Stimulated activated naive CD8-positive, alpha-beta T cell treated with anti-CD3 and anti-CD28 coated beads, Interleukin-15, Interleukin-2, amounts not matched to agents 100 ng/mL and 50 ng/mL, for 24 hours (primary cell): ENCODE measurements around the gene SLC5A8.
"Not testable (repeated sequence)": the region's sequence is repeated elsewhere in the genome, so short reads cannot be mapped to it uniquely, and the experiment has no call there.

ENCODE experiments used
- H3K27ac Mint-ChIP-seq: one replicate; pipeline ENCODE4 v1.8.0; 2021; ENCODE audit warnings: mild to moderate bottlenecking, mixed read lengths
- H3K27me3 Mint-ChIP-seq: one replicate; pipeline ENCODE4 v1.8.0; 2021; ENCODE audit warnings: mixed read lengths
- H3K36me3 Mint-ChIP-seq: one replicate; pipeline ENCODE4 v1.8.0; 2021; ENCODE audit warnings: low read depth, mixed read lengths
- H3K4me1 Mint-ChIP-seq: one replicate; pipeline ENCODE4 v1.8.0; 2021; ENCODE audit warnings: low read depth, mixed read lengths
- H3K4me3 Mint-ChIP-seq: one replicate; pipeline ENCODE4 v1.8.0; 2021; ENCODE audit warnings: mild to moderate bottlenecking, mixed read lengths
- H3K9me3 Mint-ChIP-seq: one replicate; pipeline ENCODE4 v1.8.0; 2021; ENCODE audit warnings: mixed read lengths

Gene SLC5A8

DNA sequence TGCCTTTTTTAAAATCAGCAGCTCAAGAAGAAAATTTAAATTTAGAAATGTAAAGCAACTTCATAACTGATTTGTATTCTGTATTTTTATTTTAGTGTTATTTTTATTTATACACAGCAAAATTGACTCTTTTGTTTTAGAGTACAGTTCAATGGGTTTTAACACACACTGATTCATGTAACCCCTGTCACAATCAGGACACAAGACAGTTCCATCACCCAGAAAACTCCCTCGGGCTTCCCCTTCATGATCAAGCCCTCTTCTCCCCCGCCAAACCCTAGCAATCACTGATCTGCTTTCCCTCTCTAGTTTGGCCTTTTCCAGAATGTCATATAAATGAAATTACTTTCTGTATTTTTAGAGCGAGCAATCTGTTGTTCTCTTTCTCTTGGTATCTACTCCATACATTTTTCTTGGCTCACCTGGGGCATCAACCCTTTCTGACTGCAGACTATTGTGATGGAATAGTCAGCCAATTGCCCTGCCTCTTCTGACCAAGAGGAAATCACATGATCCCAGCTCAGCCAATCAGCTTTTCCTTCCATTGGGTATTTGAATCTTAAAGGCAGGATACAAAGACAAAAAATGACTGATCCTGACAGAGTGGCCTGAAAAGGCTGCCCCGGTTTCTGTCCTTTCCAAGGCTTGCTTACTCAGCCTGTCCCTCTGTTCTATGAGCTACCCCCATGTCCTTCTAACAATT, 5.3 kb downstream of the SLC5A8 start:
- Mint-ChIP-seq H3K9me3 (no peaks in the 10 kb centered on the region), H3K4me3 (no peak overlapping the region), H3K36me3 (no peaks in the 10 kb centered on the region), H3K4me1 (no peaks in the 10 kb centered on the region), H3K27me3 (peaks cover 28% of the 10 kb centered on the region), H3K27ac (no peak overlapping the region)

DNA sequence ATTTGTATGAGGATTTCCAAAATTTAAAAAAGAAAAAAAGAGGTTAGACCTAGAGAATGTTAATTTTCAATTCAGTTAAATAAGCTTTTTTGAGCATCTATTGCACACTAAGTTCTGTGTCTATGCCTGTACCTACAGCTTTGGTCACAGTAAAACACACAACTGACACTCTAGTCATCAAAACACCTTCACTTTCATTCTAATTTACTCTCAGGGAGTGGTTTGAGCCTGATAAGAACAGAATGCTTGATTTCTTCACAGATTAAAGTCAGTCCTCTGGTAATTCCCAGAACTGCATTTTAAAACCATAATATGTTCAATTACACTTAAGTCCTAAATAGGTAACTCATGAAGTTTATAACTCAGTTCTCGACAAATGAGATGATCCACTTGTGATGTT, 9.2 kb downstream of the SLC5A8 start:
- H3K4me1 Mint-ChIP-seq, result no peaks in the 10 kb centered on the region
- peaks cover 9% of the 10 kb centered on the region for H3K27me3 Mint-ChIP-seq
- no peaks in the 10 kb centered on the region for H3K9me3 Mint-ChIP-seq
- no peak overlapping the region for H3K4me3 Mint-ChIP-seq
- H3K36me3 Mint-ChIP-seq, result no peaks in the 10 kb centered on the region
- no peak overlapping the region for H3K27ac Mint-ChIP-seq

DNA sequence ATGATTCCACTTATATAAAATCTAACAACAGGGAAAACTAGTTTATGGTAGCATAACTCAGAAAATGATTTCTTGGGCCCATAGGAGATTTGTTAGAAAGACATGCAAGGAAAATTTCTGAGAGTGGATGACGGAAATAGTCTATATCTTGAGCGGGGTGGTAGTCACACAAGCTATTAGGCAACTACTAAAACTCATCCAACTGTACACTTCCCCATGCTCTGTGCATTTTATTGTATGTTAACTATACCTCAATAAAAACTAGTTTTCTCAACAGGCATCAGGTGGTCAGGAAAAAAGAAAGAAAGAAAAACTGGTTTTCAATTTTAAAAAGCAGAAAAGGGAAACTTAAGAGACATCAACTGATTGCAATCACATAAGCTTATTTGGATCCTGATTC, 9.9 kb downstream of the SLC5A8 start:
- Mint-ChIP-seq H3K4me1 (no peaks in the 10 kb centered on the region), H3K27ac (no peak overlapping the region), H3K27me3 (peaks cover 9% of the 10 kb centered on the region), H3K9me3 (no peaks in the 10 kb centered on the region), H3K4me3 (no peak overlapping the region), H3K36me3 (no peaks in the 10 kb centered on the region)

- Mint-ChIP-seq H3K9me3 (no peaks in the 10 kb centered on the region), H3K27me3 (peaks cover 8% of the 10 kb centered on the region), H3K36me3 (no peaks in the 10 kb centered on the region)
These were observed 23.7 kb downstream of the SLC5A8 start for GRCh38 chr12:101186291-101186690.

GRCh38 chr12:101181776-101182175, 28.3 kb downstream of the SLC5A8 start:
- no peaks in the 10 kb centered on the region for H3K4me1 Mint-ChIP-seq
- no peak overlapping the region for H3K4me3 Mint-ChIP-seq

More at GRCh38 chr12:101186291-101186690, 23.7 kb downstream of the SLC5A8 start:
- H3K4me1 Mint-ChIP-seq, result no peaks in the 10 kb centered on the region
- no peak overlapping the region for H3K4me3 Mint-ChIP-seq
- no peak overlapping the region for H3K27ac Mint-ChIP-seq

DNA sequence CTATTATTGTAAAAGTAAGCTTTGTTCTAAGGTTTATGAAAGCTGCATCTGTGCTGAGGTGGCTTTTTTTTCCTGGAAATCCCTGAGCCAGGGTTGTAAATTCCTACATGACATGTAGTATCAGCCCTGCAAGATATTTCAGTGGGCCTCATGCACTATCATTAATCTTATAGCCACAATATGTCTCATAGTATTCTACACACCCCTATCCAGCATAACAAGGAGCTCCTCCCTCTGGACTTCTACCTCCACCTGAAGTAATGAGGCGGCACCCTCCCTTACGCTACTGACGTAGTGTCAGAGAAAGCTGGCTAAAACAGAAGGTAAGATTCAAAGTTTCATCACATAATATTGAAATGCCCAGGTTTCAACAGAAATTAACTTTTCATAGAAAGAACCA, 35.5 kb downstream of the SLC5A8 start:
- H3K36me3 Mint-ChIP-seq, result no peaks in the 10 kb centered on the region
- H3K27me3 Mint-ChIP-seq, result peaks cover 6% of the 10 kb centered on the region
- H3K4me1 Mint-ChIP-seq, result no peaks in the 10 kb centered on the region
- H3K27ac Mint-ChIP-seq, result no peak overlapping the region
- H3K4me3 Mint-ChIP-seq, result no peak overlapping the region
- peaks cover 8% of the 10 kb centered on the region for H3K9me3 Mint-ChIP-seq

More at GRCh38 chr12:101181776-101182175, 28.3 kb downstream of the SLC5A8 start:
- no peaks in the 10 kb centered on the region for H3K36me3 Mint-ChIP-seq
- no peaks in the 10 kb centered on the region for H3K9me3 Mint-ChIP-seq
- no peak overlapping the region for H3K27ac Mint-ChIP-seq
- H3K27me3 Mint-ChIP-seq, result peaks cover 6% of the 10 kb centered on the region

GRCh38 chr12:101173197-101173749, 36.8 kb downstream of the SLC5A8 start:
- Mint-ChIP-seq H3K4me1 (no peaks in the 10 kb centered on the region), H3K36me3 (no peaks in the 10 kb centered on the region), H3K4me3 (no peak overlapping the region), H3K27ac (no peak overlapping the region), H3K9me3 (peaks cover 8% of the 10 kb centered on the region), H3K27me3 (peaks cover 6% of the 10 kb centered on the region)

- Mint-ChIP-seq H3K36me3 (no peaks in the 10 kb centered on the region), H3K4me1 (no peaks in the 10 kb centered on the region), H3K9me3 (peaks cover 8% of the 10 kb centered on the region), H3K4me3 (no peak overlapping the region), H3K27ac (no peak overlapping the region), H3K27me3 (peaks cover 6% of the 10 kb centered on the region)
These were observed 37.7 kb downstream of the SLC5A8 start for GRCh38 chr12:101172316-101172715.

DNA sequence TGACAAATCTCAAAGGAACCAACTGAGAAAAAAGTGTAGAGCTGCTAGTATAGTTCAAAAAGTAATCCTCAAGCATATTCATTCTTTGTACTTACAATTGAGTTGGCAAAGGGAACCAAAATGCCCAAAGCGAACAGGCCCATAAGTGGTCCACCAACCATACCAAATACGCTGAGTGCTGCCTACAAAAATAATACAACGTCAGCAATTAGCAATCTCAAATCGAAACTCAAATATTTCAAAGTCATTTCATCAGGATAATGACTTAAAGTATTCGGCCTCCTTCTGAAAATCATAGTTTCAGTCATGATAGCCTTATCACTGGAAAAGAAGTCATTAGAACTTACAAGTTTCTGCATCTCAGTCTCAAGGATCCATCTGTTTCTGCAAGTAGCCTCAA, 42.0 kb downstream of the SLC5A8 start:
- Mint-ChIP-seq H3K27me3 (peaks cover 6% of the 10 kb centered on the region), H3K27ac (no peak overlapping the region), H3K36me3 (no peaks in the 10 kb centered on the region), H3K4me3 (no peak overlapping the region), H3K4me1 (no peaks in the 10 kb centered on the region), H3K9me3 (no peaks in the 10 kb centered on the region)

DNA sequence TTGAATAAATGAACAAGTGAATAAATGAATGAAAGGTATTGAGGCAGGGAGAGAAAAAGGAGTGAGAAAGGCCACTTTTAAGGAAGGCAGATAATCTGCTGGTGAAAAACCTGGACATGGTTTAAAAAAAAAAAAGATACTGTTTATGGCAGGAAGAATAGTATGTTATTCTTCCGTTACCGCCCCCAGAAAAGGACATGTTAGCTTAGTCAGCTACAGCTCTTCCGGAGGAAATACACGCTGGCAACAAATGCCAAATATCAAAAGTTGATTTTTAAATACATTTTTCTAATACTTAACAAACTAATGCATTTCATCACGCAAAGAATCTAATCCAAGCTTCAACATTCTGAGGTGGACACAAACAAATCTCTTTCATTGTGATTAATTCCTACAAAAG, 43.2 kb downstream of the SLC5A8 start:
- H3K9me3 Mint-ChIP-seq, result no peaks in the 10 kb centered on the region
- no peaks in the 10 kb centered on the region for H3K36me3 Mint-ChIP-seq

DNA sequence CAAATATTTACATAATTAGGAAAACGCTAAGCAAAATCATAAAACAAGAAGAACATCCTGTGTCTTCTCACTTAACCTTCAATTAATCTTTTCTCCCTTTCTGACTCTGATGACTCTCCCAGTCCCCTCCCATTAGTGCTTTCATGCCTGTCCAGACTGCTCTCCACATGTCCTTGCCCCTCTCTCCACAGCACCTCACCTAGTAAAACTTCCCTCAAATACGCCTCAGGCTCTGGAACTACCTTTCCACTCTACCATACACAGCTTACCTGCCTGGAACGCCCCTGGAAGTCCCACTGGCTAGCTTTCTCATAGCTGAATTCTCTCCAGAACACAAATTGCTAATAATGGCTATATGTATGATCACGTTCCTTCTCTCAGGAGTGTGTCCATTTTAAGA, 44.7 kb downstream of the SLC5A8 start:
- H3K4me3 Mint-ChIP-seq, result no peak overlapping the region
- H3K36me3 Mint-ChIP-seq, result no peaks in the 10 kb centered on the region

More for the DNA sequence above, 43.2 kb downstream of the SLC5A8 start:
- no peak overlapping the region for H3K4me3 Mint-ChIP-seq
- no peaks in the 10 kb centered on the region for H3K4me1 Mint-ChIP-seq
- H3K27ac Mint-ChIP-seq, result no peak overlapping the region
- H3K27me3 Mint-ChIP-seq, result peaks cover 6% of the 10 kb centered on the region

DNA sequence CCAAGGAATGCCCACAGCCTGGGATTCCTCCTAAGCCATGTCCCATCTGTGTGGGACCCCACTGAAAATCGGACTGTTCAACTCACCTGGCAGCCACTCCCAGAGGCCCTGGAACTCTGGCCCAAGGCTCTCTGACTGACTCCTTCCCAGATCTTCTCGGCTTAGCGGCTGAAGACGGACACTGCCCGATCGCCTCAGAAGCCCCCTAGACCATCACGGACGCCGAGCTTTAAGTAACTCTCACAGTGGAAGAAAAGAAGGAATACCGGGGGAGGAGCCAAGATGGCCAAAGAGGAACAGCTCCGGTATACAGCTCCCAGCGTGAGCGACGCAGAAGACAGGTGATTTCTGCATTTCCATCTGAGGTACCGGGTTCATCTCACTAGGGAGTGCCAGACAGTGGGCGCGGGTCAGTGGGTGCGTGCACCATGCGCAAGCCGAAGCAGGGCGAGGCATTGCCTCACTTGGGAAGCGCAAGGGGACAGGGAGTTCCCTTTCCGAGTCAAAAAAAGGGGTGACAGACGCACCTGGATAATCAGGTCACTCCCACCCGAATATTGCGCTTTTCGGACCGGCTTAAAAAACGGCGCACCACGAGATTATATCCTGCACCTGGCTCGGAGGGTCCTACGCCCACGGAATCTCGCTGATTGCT, 64.1 kb downstream of the SLC5A8 start:
- not testable (repeated sequence) for H3K27me3 Mint-ChIP-seq, H3K9me3 Mint-ChIP-seq, H3K27ac Mint-ChIP-seq, H3K36me3 Mint-ChIP-seq, H3K4me3 Mint-ChIP-seq, H3K4me1 Mint-ChIP-seq

More for the DNA sequence above, 44.7 kb downstream of the SLC5A8 start:
- H3K27ac Mint-ChIP-seq, result no peak overlapping the region
- no peaks in the 10 kb centered on the region for H3K4me1 Mint-ChIP-seq
- H3K9me3 Mint-ChIP-seq, result no peaks in the 10 kb centered on the region
- H3K27me3 Mint-ChIP-seq, result no peaks in the 10 kb centered on the region

- H3K4me3 Mint-ChIP-seq, result no peak overlapping the region
- H3K36me3 Mint-ChIP-seq, result no peaks in the 10 kb centered on the region
- peaks cover 3% of the 10 kb centered on the region for H3K9me3 Mint-ChIP-seq
- H3K4me1 Mint-ChIP-seq, result no peaks in the 10 kb centered on the region
- H3K27me3 Mint-ChIP-seq, result peaks cover 7% of the 10 kb centered on the region
- no peak overlapping the region for H3K27ac Mint-ChIP-seq
These were observed 82.4 kb downstream of the SLC5A8 start for GRCh38 chr12:101127521-101128219.

GRCh38 chr12:101117842-101118241, 92.2 kb downstream of the SLC5A8 start:
- H3K27ac Mint-ChIP-seq, result no peak overlapping the region
- H3K9me3 Mint-ChIP-seq, result no peaks in the 10 kb centered on the region
- H3K4me1 Mint-ChIP-seq, result no peaks in the 10 kb centered on the region
- H3K36me3 Mint-ChIP-seq, result no peaks in the 10 kb centered on the region
- H3K27me3 Mint-ChIP-seq, result no peaks in the 10 kb centered on the region
- no peak overlapping the region for H3K4me3 Mint-ChIP-seq

- Mint-ChIP-seq H3K9me3 (no peaks in the 10 kb centered on the region), H3K27ac (no peak overlapping the region), H3K4me3 (no peak overlapping the region), H3K27me3 (peaks cover 4% of the 10 kb centered on the region), H3K4me1 (no peaks in the 10 kb centered on the region), H3K36me3 (no peaks in the 10 kb centered on the region)
These were observed 93.1 kb downstream of the SLC5A8 start for GRCh38 chr12:101116911-101117310.
